ENCODE results near the gene PFN3. TPM values are rescaled to one million over a fixed set of nuclear protein-coding genes. Genes with fewer than 3 reads are reported as not detected.

The PFN3 gene
- total RNA-seq, 1 donor from 2014 or later = not detected

- Histone ChIP-seq H3K79me2 (ENCODE audit: insufficient read depth, low read length) (no peaks in the 10 kb centered on the region), H3K4me3 (ENCODE audit: insufficient read depth, low read depth, low read length) (no peak overlapping the region), H2AFZ (ENCODE audit: low read depth, low read length) (no peak overlapping the region), H3K4me1 (ENCODE audit: insufficient read depth, low read length) (peaks cover 6% of the 10 kb centered on the region), H3K9me3 (ENCODE audit: insufficient read depth, low read depth, low read length) (no peaks in the 10 kb centered on the region), H3K27me3 (ENCODE audit: insufficient read depth, low read length) (peaks cover 12% of the 10 kb centered on the region), H4K20me1 (ENCODE audit: insufficient read depth, low read length) (no peaks in the 10 kb centered on the region), H3K27ac (ENCODE audit: low read depth, low read length) (no peak overlapping the region), H3K36me3 (ENCODE audit: insufficient read depth, low read length) (no peaks in the 10 kb centered on the region), H3K9ac (ENCODE audit: low read length) (no peak overlapping the region), H3K4me2 (ENCODE audit: low read length) (no peak overlapping the region)
- H3K4me3 Mint-ChIP-seq (ENCODE audit: unreplicated experiment) = no peak overlapping the region
- no peak overlapping the region for H3K27ac Mint-ChIP-seq (ENCODE audit: unreplicated experiment)
- H3K4me1 Mint-ChIP-seq (ENCODE audit: low read depth, unreplicated experiment) = peaks cover 8% of the 10 kb centered on the region
- TF ChIP-seq CTCF (IDR thresholded peaks at IDR 0.05; ENCODE audit: insufficient read depth, low read depth, low read length) (peak; percentile 10), EZH2 (IDR thresholded peaks at IDR 0.05; ENCODE audit: insufficient read depth, low read length) (no peak)
- no peaks in the 10 kb centered on the region for H3K36me3 Mint-ChIP-seq (ENCODE audit: low read depth, unreplicated experiment)
- FAIRE-seq = no peak
- H3K27me3 Mint-ChIP-seq (ENCODE audit: low read depth, unreplicated experiment) = peaks cover 40% of the 10 kb centered on the region
- no peak for DNase-seq (ENCODE audit: low read depth)
- no peaks in the 10 kb centered on the region for H3K9me3 Mint-ChIP-seq (ENCODE audit: unreplicated experiment)
Observed at GRCh38 chr5:177382423-177383029, 17.9 kb downstream of the PFN3 start.

GRCh38 chr5:177380805-177381126 lies 19.7 kb downstream of the PFN3 start:
- Histone ChIP-seq H3K4me2 (ENCODE audit: low read length) (no peak overlapping the region), H3K4me3 (ENCODE audit: insufficient read depth, low read depth, low read length) (no peak overlapping the region), H4K20me1 (ENCODE audit: insufficient read depth, low read length) (no peaks in the 10 kb centered on the region), H3K27ac (ENCODE audit: low read depth, low read length) (no peak overlapping the region), H3K4me1 (ENCODE audit: insufficient read depth, low read length) (peaks cover 6% of the 10 kb centered on the region), H3K9ac (ENCODE audit: low read length) (no peak overlapping the region), H3K9me3 (ENCODE audit: insufficient read depth, low read depth, low read length) (no peaks in the 10 kb centered on the region), H3K36me3 (ENCODE audit: insufficient read depth, low read length) (no peaks in the 10 kb centered on the region), H2AFZ (ENCODE audit: low read depth, low read length) (no peak overlapping the region), H3K79me2 (ENCODE audit: insufficient read depth, low read length) (no peaks in the 10 kb centered on the region), H3K27me3 (ENCODE audit: insufficient read depth, low read length) (peaks cover 12% of the 10 kb centered on the region)
- no peak for TF ChIP-seq CTCF (IDR thresholded peaks at IDR 0.05; ENCODE audit: insufficient read depth, low read depth, low read length)
- TF ChIP-seq EZH2 (IDR thresholded peaks at IDR 0.05; ENCODE audit: insufficient read depth, low read length) = no peak
- Mint-ChIP-seq H3K4me3 (ENCODE audit: unreplicated experiment) (no peak overlapping the region), H3K9me3 (ENCODE audit: unreplicated experiment) (no peaks in the 10 kb centered on the region), H3K36me3 (ENCODE audit: low read depth, unreplicated experiment) (no peaks in the 10 kb centered on the region), H3K27ac (ENCODE audit: unreplicated experiment) (no peak overlapping the region), H3K27me3 (ENCODE audit: low read depth, unreplicated experiment) (peaks cover 36% of the 10 kb centered on the region), H3K4me1 (ENCODE audit: low read depth, unreplicated experiment) (peaks cover 8% of the 10 kb centered on the region)
- DNase-seq (ENCODE audit: low read depth) (no peak), FAIRE-seq (no peak)

All from astrocyte (in vitro differentiated cells and primary cell).